ENCODE measurements around the gene ARID1A. TPM values are rescaled to one million over a fixed set of nuclear protein-coding genes. Genes with fewer than 3 reads are reported as not detected.
A peak's percentile ranks its signal among the peaks of the same experiment; 100 is the strongest.

Gene ARID1A
- total RNA-seq, 1 donor from 2014 or later: 18.8 TPM

- peaks cover 61 to 82% (median 67%) of the 10 kb centered on the region in 3 donors for H3K36me3 ChIP-seq (ENCODE audit: control insufficient read depth in 3 of 3, insufficient read depth in 3 of 3, low read length in 3 of 3)
- H3K4me1 ChIP-seq (ENCODE audit: control insufficient read depth in 3 of 3, insufficient read depth in 3 of 3, low read length in 3 of 3): peaks cover 26 to 35% (median 29%) of the 10 kb centered on the region in 3 donors
- H3K9ac ChIP-seq (ENCODE audit: low read depth in 1 of 3, low read length in 3 of 3): no peak overlapping the region
- no peaks in the 10 kb centered on the region for H3K27me3 ChIP-seq (ENCODE audit: control insufficient read depth in 3 of 3, insufficient read depth in 3 of 3, low read length in 3 of 3)
- no peaks in the 10 kb centered on the region for H3K9me3 ChIP-seq (ENCODE audit: control insufficient read depth in 3 of 3, low read length in 3 of 3)
- H3K27ac ChIP-seq (ENCODE audit: low read depth, low read length): no peak overlapping the region
- no peak overlapping the region for H3K4me3 ChIP-seq (ENCODE audit: low read length in 3 of 3)
These were observed 76.9 kb downstream of the ARID1A start for GRCh38 chr1:26772687-26773086.

- Histone ChIP-seq H3K36me3 (ENCODE audit: control insufficient read depth in 3 of 3, insufficient read depth in 3 of 3, low read length in 3 of 3) (peaks cover 70 to 84% (median 71%) of the 10 kb centered on the region in 3 donors), H3K9me3 (ENCODE audit: control insufficient read depth in 3 of 3, low read length in 3 of 3) (no peaks in the 10 kb centered on the region), H3K4me3 (ENCODE audit: low read length in 3 of 3) (no peak overlapping the region), H3K27me3 (ENCODE audit: control insufficient read depth in 3 of 3, insufficient read depth in 3 of 3, low read length in 3 of 3) (no peaks in the 10 kb centered on the region), H3K27ac (ENCODE audit: low read depth, low read length) (no peak overlapping the region), H3K9ac (ENCODE audit: low read depth in 1 of 3, low read length in 3 of 3) (no peak overlapping the region), H3K4me1 (ENCODE audit: control insufficient read depth in 3 of 3, insufficient read depth in 3 of 3, low read length in 3 of 3) (peaks cover 11 to 21% (median 14%) of the 10 kb centered on the region in 3 donors)
These were observed 78.6 kb downstream of the ARID1A start for GRCh38 chr1:26774462-26774861.

- Histone ChIP-seq H3K4me3 (ENCODE audit: low read length in 3 of 3) (no peak overlapping the region), H3K9ac (ENCODE audit: low read depth in 1 of 3, low read length in 3 of 3) (no peak overlapping the region), H3K36me3 (ENCODE audit: control insufficient read depth in 3 of 3, insufficient read depth in 3 of 3, low read length in 3 of 3) (peaks cover 82 to 88% (median 82%) of the 10 kb centered on the region in 3 donors), H3K27me3 (ENCODE audit: control insufficient read depth in 3 of 3, insufficient read depth in 3 of 3, low read length in 3 of 3) (no peaks in the 10 kb centered on the region), H3K27ac (ENCODE audit: low read depth, low read length) (no peak overlapping the region), H3K9me3 (ENCODE audit: control insufficient read depth in 3 of 3, low read length in 3 of 3) (no peaks in the 10 kb centered on the region), H3K4me1 (ENCODE audit: control insufficient read depth in 3 of 3, insufficient read depth in 3 of 3, low read length in 3 of 3) (peaks cover 11 to 23% (median 14%) of the 10 kb centered on the region in 3 donors)
These were observed 79.9 kb downstream of the ARID1A start for GRCh38 chr1:26775666-26776065.

GRCh38 chr1:26779098-26779668 is 83.4 kb downstream of the ARID1A start:
- H3K27ac ChIP-seq (ENCODE audit: low read depth, low read length): no peak overlapping the region
- no peak overlapping the region for H3K4me3 ChIP-seq (ENCODE audit: low read length in 3 of 3)
- H3K9me3 ChIP-seq (ENCODE audit: control insufficient read depth in 3 of 3, low read length in 3 of 3): no peaks in the 10 kb centered on the region
- H3K9ac ChIP-seq (ENCODE audit: low read depth in 1 of 3, low read length in 3 of 3): no peak overlapping the region
- H3K27me3 ChIP-seq (ENCODE audit: control insufficient read depth in 3 of 3, insufficient read depth in 3 of 3, low read length in 3 of 3): no peaks in the 10 kb centered on the region
- H3K36me3 ChIP-seq (ENCODE audit: control insufficient read depth in 3 of 3, insufficient read depth in 3 of 3, low read length in 3 of 3): peaks cover 47 to 62% (median 58%) of the 10 kb centered on the region in 3 donors
- peaks cover 19 to 23% (median 19%) of the 10 kb centered on the region in 3 donors for H3K4me1 ChIP-seq (ENCODE audit: control insufficient read depth in 3 of 3, insufficient read depth in 3 of 3, low read length in 3 of 3)

GRCh38 chr1:26780344-26780957 is 84.6 kb downstream of the ARID1A start:
- Histone ChIP-seq H3K4me1 (ENCODE audit: control insufficient read depth in 3 of 3, insufficient read depth in 3 of 3, low read length in 3 of 3) (peaks cover 26 to 31% (median 27%) of the 10 kb centered on the region in 3 donors), H3K27me3 (ENCODE audit: control insufficient read depth in 3 of 3, insufficient read depth in 3 of 3, low read length in 3 of 3) (no peaks in the 10 kb centered on the region), H3K4me3 (ENCODE audit: low read length in 3 of 3) (no peak overlapping the region), H3K9me3 (ENCODE audit: control insufficient read depth in 3 of 3, low read length in 3 of 3) (no peaks in the 10 kb centered on the region), H3K36me3 (ENCODE audit: control insufficient read depth in 3 of 3, insufficient read depth in 3 of 3, low read length in 3 of 3) (peaks cover 35 to 50% (median 45%) of the 10 kb centered on the region in 3 donors), H3K9ac (ENCODE audit: low read depth in 1 of 3, low read length in 3 of 3) (no peak overlapping the region), H3K27ac (ENCODE audit: low read depth, low read length) (no peak overlapping the region)

GRCh38 chr1:26781206-26781825 is 85.5 kb downstream of the ARID1A start:
- Histone ChIP-seq H3K27ac (ENCODE audit: low read depth, low read length) (no peak overlapping the region), H3K4me1 (ENCODE audit: control insufficient read depth in 3 of 3, insufficient read depth in 3 of 3, low read length in 3 of 3) (peaks cover 33 to 39% (median 35%) of the 10 kb centered on the region in 3 donors), H3K36me3 (ENCODE audit: control insufficient read depth in 3 of 3, insufficient read depth in 3 of 3, low read length in 3 of 3) (peaks cover 30 to 43% (median 39%) of the 10 kb centered on the region in 3 donors), H3K4me3 (ENCODE audit: low read length in 3 of 3) (no peak overlapping the region), H3K27me3 (ENCODE audit: control insufficient read depth in 3 of 3, insufficient read depth in 3 of 3, low read length in 3 of 3) (no peaks in the 10 kb centered on the region), H3K9me3 (ENCODE audit: control insufficient read depth in 3 of 3, low read length in 3 of 3) (no peaks in the 10 kb centered on the region), H3K9ac (ENCODE audit: low read depth in 1 of 3, low read length in 3 of 3) (no peak overlapping the region)

- Histone ChIP-seq H3K9me3 (ENCODE audit: control insufficient read depth in 3 of 3, low read length in 3 of 3) (no peaks in the 10 kb centered on the region), H3K4me3 (ENCODE audit: low read length in 3 of 3) (no peak overlapping the region), H3K27ac (ENCODE audit: low read depth, low read length) (no peak overlapping the region), H3K27me3 (ENCODE audit: control insufficient read depth in 3 of 3, insufficient read depth in 3 of 3, low read length in 3 of 3) (no peaks in the 10 kb centered on the region), H3K9ac (ENCODE audit: low read depth in 1 of 3, low read length in 3 of 3) (peak overlapping the region in 1 of 3 donors; percentile 55), H3K4me1 (ENCODE audit: control insufficient read depth in 3 of 3, insufficient read depth in 3 of 3, low read length in 3 of 3) (peaks cover 44 to 50% (median 45%) of the 10 kb centered on the region in 3 donors), H3K36me3 (ENCODE audit: control insufficient read depth in 3 of 3, insufficient read depth in 3 of 3, low read length in 3 of 3) (peaks cover 26 to 34% (median 34%) of the 10 kb centered on the region in 3 donors)
These were observed 86.9 kb downstream of the ARID1A start for GRCh38 chr1:26782521-26783212.

GRCh38 chr1:26783646-26784022 is 87.8 kb downstream of the ARID1A start:
- Histone ChIP-seq H3K36me3 (ENCODE audit: control insufficient read depth in 3 of 3, insufficient read depth in 3 of 3, low read length in 3 of 3) (peaks cover 19 to 27% (median 24%) of the 10 kb centered on the region in 3 donors), H3K4me3 (ENCODE audit: low read length in 3 of 3) (no peak overlapping the region), H3K9me3 (ENCODE audit: control insufficient read depth in 3 of 3, low read length in 3 of 3) (no peaks in the 10 kb centered on the region), H3K4me1 (ENCODE audit: control insufficient read depth in 3 of 3, insufficient read depth in 3 of 3, low read length in 3 of 3) (peaks cover 48 to 54% (median 52%) of the 10 kb centered on the region in 3 donors), H3K9ac (ENCODE audit: low read depth in 1 of 3, low read length in 3 of 3) (peak overlapping the region; percentile 12 to 55 (median 40)), H3K27ac (ENCODE audit: low read depth, low read length) (peak overlapping the region; percentile 54), H3K27me3 (ENCODE audit: control insufficient read depth in 3 of 3, insufficient read depth in 3 of 3, low read length in 3 of 3) (no peaks in the 10 kb centered on the region)

GRCh38 chr1:26784023-26784871 is 88.4 kb downstream of the ARID1A start:
- Histone ChIP-seq H3K4me3 (ENCODE audit: low read length in 3 of 3) (no peak overlapping the region), H3K36me3 (ENCODE audit: control insufficient read depth in 3 of 3, insufficient read depth in 3 of 3, low read length in 3 of 3) (peaks cover 14 to 20% (median 18%) of the 10 kb centered on the region in 3 donors), H3K4me1 (ENCODE audit: control insufficient read depth in 3 of 3, insufficient read depth in 3 of 3, low read length in 3 of 3) (peaks cover 52 to 59% (median 56%) of the 10 kb centered on the region in 3 donors), H3K27ac (ENCODE audit: low read depth, low read length) (peak overlapping the region; percentile 54), H3K27me3 (ENCODE audit: control insufficient read depth in 3 of 3, insufficient read depth in 3 of 3, low read length in 3 of 3) (no peaks in the 10 kb centered on the region), H3K9me3 (ENCODE audit: control insufficient read depth in 3 of 3, low read length in 3 of 3) (no peaks in the 10 kb centered on the region), H3K9ac (ENCODE audit: low read depth in 1 of 3, low read length in 3 of 3) (peak overlapping the region in 2 of 3 donors; percentile 40 to 55)

Data from skeletal muscle tissue (tissue), 4 donors.